ENCODE results near the gene PANX1. TPM values are rescaled to one million over a fixed set of nuclear protein-coding genes. Genes with fewer than 3 reads are reported as not detected.

Gene PANX1
- total RNA-seq, 1 donor: 48.1 TPM

GRCh38 chr11:94149431-94150017 lies 20.9 kb downstream of the PANX1 start:
- Histone ChIP-seq H3K79me2 (ENCODE audit: insufficient read depth, low read length) (peaks cover 71% of the 10 kb centered on the region), H3K4me2 (ENCODE audit: insufficient read depth, low read length) (no peak overlapping the region), H3K4me3 (ENCODE audit: insufficient read depth, low read length) (no peak overlapping the region), H4K20me1 (ENCODE audit: insufficient read depth, low read length) (peaks cover 72% of the 10 kb centered on the region), H3K27ac (ENCODE audit: low read depth, low read length) (no peak overlapping the region), H3K4me1 (ENCODE audit: insufficient read depth, low read length) (peaks cover 32% of the 10 kb centered on the region), H2AFZ (ENCODE audit: low read length) (no peak overlapping the region), H3K9me3 (ENCODE audit: low read depth, low read length) (no peaks in the 10 kb centered on the region), H3K27me3 (ENCODE audit: insufficient read depth, low read length) (no peaks in the 10 kb centered on the region), H3K36me3 (ENCODE audit: insufficient read depth, low read length) (no peaks in the 10 kb centered on the region)
- no peak for TF ChIP-seq CTCF (IDR thresholded peaks at IDR 0.05; ENCODE audit: extremely low read depth, low read depth, low read length)
- no peak for DNase-seq (ENCODE audit: insufficient read length, low spot score, missing footprints)

DNA sequence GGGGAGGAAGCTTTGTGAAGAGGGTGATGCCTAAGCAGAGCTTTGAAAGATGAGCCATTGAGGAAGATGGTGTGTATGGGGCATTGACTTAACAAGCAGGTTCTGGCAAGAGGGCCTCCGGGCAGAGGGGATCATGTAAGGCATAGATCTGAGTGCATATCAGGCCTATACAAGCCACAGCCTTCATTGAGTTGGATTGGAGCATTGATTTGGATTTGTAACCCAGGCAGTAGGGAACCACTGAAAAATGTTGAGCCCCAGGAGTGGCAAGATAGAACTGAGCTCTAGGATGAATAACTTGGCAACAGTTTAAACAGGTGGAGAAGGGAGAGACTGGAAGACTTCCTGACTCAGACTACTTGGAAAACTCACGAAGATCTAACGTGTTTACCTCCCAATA lies 21.4 kb downstream of the PANX1 start:
- Histone ChIP-seq H3K27ac (ENCODE audit: low read depth, low read length) (no peak overlapping the region), H2AFZ (ENCODE audit: low read length) (no peak overlapping the region), H3K27me3 (ENCODE audit: insufficient read depth, low read length) (no peaks in the 10 kb centered on the region), H3K4me2 (ENCODE audit: insufficient read depth, low read length) (no peak overlapping the region), H4K20me1 (ENCODE audit: insufficient read depth, low read length) (peaks cover 70% of the 10 kb centered on the region), H3K4me3 (ENCODE audit: insufficient read depth, low read length) (no peak overlapping the region), H3K79me2 (ENCODE audit: insufficient read depth, low read length) (peaks cover 67% of the 10 kb centered on the region), H3K36me3 (ENCODE audit: insufficient read depth, low read length) (no peaks in the 10 kb centered on the region), H3K9me3 (ENCODE audit: low read depth, low read length) (no peaks in the 10 kb centered on the region), H3K4me1 (ENCODE audit: insufficient read depth, low read length) (peaks cover 32% of the 10 kb centered on the region)
- DNase-seq (ENCODE audit: insufficient read length, low spot score, missing footprints): no peak
- no peak for TF ChIP-seq CTCF (IDR thresholded peaks at IDR 0.05; ENCODE audit: extremely low read depth, low read depth, low read length)

- Histone ChIP-seq H4K20me1 (ENCODE audit: insufficient read depth, low read length) (peaks cover 70% of the 10 kb centered on the region), H3K36me3 (ENCODE audit: insufficient read depth, low read length) (no peaks in the 10 kb centered on the region), H3K27me3 (ENCODE audit: insufficient read depth, low read length) (no peaks in the 10 kb centered on the region), H2AFZ (ENCODE audit: low read length) (no peak overlapping the region), H3K4me3 (ENCODE audit: insufficient read depth, low read length) (no peak overlapping the region), H3K27ac (ENCODE audit: low read depth, low read length) (no peak overlapping the region), H3K9me3 (ENCODE audit: low read depth, low read length) (no peaks in the 10 kb centered on the region), H3K79me2 (ENCODE audit: insufficient read depth, low read length) (peaks cover 65% of the 10 kb centered on the region), H3K4me2 (ENCODE audit: insufficient read depth, low read length) (no peak overlapping the region), H3K4me1 (ENCODE audit: insufficient read depth, low read length) (peaks cover 32% of the 10 kb centered on the region)
- TF ChIP-seq CTCF (IDR thresholded peaks at IDR 0.05; ENCODE audit: extremely low read depth, low read depth, low read length): no peak
- DNase-seq (ENCODE audit: insufficient read length, low spot score, missing footprints): no peak
Measured at GRCh38 chr11:94150704-94151685, 22.4 kb downstream of the PANX1 start.

Measured in osteoblast (primary cell).